ENCODE data around the gene SRGAP1. TPM values are rescaled to one million over a fixed set of nuclear protein-coding genes. Genes with fewer than 3 reads are reported as not detected.

SRGAP1 gene
- total and polyA plus RNA-seq, 2 experiments from 2014 or later, result 9.2 to 10.8 TPM

DNA sequence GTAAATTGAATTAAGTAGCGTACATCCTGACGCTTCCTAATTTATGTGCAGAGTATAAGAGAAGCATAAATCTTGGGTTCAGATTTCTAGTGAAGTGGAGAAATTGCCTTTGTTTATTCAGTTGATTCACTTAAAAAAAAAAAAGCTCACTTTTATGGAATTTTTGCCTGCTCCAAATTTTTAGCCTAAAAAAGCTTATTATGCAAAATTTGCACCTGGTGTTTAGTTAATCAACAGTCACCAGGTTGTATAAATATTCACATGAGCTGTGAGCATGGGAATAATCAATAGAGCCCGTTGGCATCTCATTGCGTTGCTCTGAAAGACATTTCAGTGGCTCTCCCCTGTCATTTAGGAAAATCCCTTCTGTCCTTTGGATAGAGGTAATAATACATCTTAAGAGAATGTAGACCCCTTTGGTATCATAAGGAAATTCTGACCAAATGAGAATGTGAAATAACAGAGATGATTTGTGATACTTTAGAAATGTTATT lies 132.4 kb downstream of the SRGAP1 start:
- Histone ChIP-seq H3K9me2 (replicated peaks; ENCODE audit: insufficient read depth) (no peaks in the 10 kb centered on the region), H3K4me1 (ENCODE audit: insufficient read depth) (no peaks in the 10 kb centered on the region), H3K36me3 (replicated peaks; ENCODE audit: insufficient read depth, low read depth) (no peaks in the 10 kb centered on the region), H3K27me3 (no peaks in the 10 kb centered on the region), H3K79me2 (peaks cover 12% of the 10 kb centered on the region), H2AFZ (no peak overlapping the region), H3K4me2 (no peak overlapping the region), H3K9me3 (ENCODE audit: low read depth) (no peaks in the 10 kb centered on the region), H3K4me3 (no peak overlapping the region), H3K27ac (no peak overlapping the region), H4K20me1 (ENCODE audit: insufficient read depth, poor library complexity, severe bottlenecking) (no peaks in the 10 kb centered on the region)
- 92% methylated on average over 4 of the region's 4 CpGs for WGBS (ENCODE audit: low lambda C conversion rate, missing lambda C conversion rate)
- DNase-seq (ENCODE audit: low spot score), result no peak
- TF ChIP-seq EZH2 (IDR thresholded peaks at IDR 0.05; ENCODE audit: borderline replicate concordance), result no peak

DNA sequence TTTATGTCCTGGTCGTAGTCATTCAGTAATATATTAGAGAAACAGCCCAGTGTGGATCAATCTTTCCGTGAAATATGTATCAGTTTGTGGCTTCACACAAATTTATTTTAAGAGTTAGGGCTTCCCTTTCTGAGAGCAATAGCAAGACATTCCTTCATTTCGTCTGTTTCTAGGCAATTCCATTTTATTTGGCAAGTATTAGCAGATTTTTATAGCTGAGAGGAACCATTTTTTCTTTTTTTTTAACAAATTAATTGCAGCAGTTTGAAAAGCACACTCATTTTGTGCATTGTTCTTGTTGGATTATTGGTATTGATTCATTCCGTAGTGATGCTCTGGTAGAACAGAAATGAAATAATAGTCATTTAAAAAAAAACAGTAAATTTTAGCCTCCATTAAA lies 132.9 kb downstream of the SRGAP1 start:
- H3K9me3 ChIP-seq (ENCODE audit: low read depth), result no peaks in the 10 kb centered on the region
- no peak overlapping the region for H2AFZ ChIP-seq
- no peak overlapping the region for H3K4me2 ChIP-seq
- no peaks in the 10 kb centered on the region for H3K9me2 ChIP-seq (replicated peaks; ENCODE audit: insufficient read depth)
- no peaks in the 10 kb centered on the region for H3K27me3 ChIP-seq
- TF ChIP-seq EZH2phosphoT487 (IDR thresholded peaks at IDR 0.05; ENCODE audit: low read depth, severe bottlenecking, unreplicated experiment), result no peak
- no peak for TF ChIP-seq EZH2 (IDR thresholded peaks at IDR 0.05; ENCODE audit: borderline replicate concordance)
- TF ChIP-seq, protein P1, sequence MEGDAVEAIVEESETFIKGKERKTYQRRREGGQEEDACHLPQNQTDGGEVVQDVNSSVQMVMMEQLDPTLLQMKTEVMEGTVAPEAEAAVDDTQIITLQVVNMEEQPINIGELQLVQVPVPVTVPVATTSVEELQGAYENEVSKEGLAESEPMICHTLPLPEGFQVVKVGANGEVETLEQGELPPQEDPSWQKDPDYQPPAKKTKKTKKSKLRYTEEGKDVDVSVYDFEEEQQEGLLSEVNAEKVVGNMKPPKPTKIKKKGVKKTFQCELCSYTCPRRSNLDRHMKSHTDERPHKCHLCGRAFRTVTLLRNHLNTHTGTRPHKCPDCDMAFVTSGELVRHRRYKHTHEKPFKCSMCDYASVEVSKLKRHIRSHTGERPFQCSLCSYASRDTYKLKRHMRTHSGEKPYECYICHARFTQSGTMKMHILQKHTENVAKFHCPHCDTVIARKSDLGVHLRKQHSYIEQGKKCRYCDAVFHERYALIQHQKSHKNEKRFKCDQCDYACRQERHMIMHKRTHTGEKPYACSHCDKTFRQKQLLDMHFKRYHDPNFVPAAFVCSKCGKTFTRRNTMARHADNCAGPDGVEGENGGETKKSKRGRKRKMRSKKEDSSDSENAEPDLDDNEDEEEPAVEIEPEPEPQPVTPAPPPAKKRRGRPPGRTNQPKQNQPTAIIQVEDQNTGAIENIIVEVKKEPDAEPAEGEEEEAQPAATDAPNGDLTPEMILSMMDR (IDR thresholded peaks at IDR 0.05; ENCODE audit: poor library complexity), result no peak
- no peak overlapping the region for H3K27ac ChIP-seq
- no peak for DNase-seq (ENCODE audit: low spot score)
- 87% methylated on average over 4 of the region's 4 CpGs for WGBS (ENCODE audit: low lambda C conversion rate, missing lambda C conversion rate)
- no peaks in the 10 kb centered on the region for H4K20me1 ChIP-seq (ENCODE audit: insufficient read depth, poor library complexity, severe bottlenecking)
- H3K4me3 ChIP-seq, result no peak overlapping the region
- H3K36me3 ChIP-seq (replicated peaks; ENCODE audit: insufficient read depth, low read depth), result no peaks in the 10 kb centered on the region
- H3K79me2 ChIP-seq, result peaks cover 12% of the 10 kb centered on the region
- H3K4me1 ChIP-seq (ENCODE audit: insufficient read depth), result no peaks in the 10 kb centered on the region

DNA sequence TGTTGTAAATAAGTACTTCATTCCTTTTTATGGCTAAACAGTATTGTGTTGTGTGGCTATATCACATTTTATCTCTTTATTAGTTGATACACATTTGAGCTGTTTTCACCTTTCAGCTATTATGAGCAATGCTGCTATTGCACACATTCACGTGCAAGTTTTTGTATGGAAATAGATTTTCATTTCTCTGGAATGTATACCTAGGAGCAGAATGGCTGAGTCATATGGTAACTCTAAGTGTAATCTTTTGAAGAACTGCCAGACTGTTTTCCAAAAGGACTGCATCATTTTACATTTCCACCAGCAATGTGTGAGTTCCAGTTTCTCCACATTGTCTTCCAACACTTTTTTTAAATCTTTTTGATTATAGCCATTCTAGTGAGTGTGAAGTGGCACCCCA lies 134.0 kb downstream of the SRGAP1 start:
- Histone ChIP-seq H3K79me2 (peaks cover 6% of the 10 kb centered on the region), H3K4me1 (ENCODE audit: insufficient read depth) (peaks cover 4% of the 10 kb centered on the region), H3K36me3 (replicated peaks; ENCODE audit: insufficient read depth, low read depth) (no peaks in the 10 kb centered on the region), H3K27me3 (no peaks in the 10 kb centered on the region), H4K20me1 (ENCODE audit: insufficient read depth, poor library complexity, severe bottlenecking) (no peaks in the 10 kb centered on the region), H3K9me2 (replicated peaks; ENCODE audit: insufficient read depth) (no peaks in the 10 kb centered on the region), H3K4me3 (no peak overlapping the region), H3K9me3 (ENCODE audit: low read depth) (no peaks in the 10 kb centered on the region), H3K27ac (no peak overlapping the region), H3K4me2 (no peak overlapping the region), H2AFZ (no peak overlapping the region)
- DNase-seq (ENCODE audit: low spot score), result no peak
- 73% methylated on average over 1 of the region's 1 CpG for WGBS (ENCODE audit: low lambda C conversion rate, missing lambda C conversion rate)
- TF ChIP-seq EZH2phosphoT487 (IDR thresholded peaks at IDR 0.05; ENCODE audit: low read depth, severe bottlenecking, unreplicated experiment) (no peak), EZH2 (IDR thresholded peaks at IDR 0.05; ENCODE audit: borderline replicate concordance) (no peak)
- TF ChIP-seq, protein P1 (IDR thresholded peaks at IDR 0.05; ENCODE audit: poor library complexity), result no peak

DNA sequence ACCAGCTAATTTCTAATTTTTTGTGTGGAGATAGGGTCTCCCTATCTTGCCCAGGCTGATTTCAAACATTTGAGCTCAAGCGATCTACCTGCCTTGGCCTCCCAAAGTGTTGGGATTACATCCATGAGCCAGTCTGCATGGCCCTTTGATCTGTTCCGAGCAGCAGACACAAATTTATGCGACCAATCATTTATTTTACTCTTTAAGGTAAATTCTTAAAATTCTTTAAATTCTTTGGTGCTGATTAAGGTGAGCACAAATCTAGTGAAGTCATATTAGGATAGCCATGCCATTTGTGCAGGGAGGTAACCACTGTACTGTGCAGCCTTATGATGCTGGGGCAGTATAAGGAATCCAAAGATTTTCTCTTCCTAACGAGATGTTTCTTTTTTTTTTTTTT lies 135.7 kb downstream of the SRGAP1 start:
- no peak for DNase-seq (ENCODE audit: low spot score)
- 89% methylated on average over 4 of the region's 4 CpGs for WGBS (ENCODE audit: low lambda C conversion rate, missing lambda C conversion rate)
- peaks cover 5% of the 10 kb centered on the region for H3K79me2 ChIP-seq

More for the DNA sequence above, 135.7 kb downstream of the SRGAP1 start:
- H3K27me3 ChIP-seq, result no peaks in the 10 kb centered on the region
- no peaks in the 10 kb centered on the region for H3K36me3 ChIP-seq (replicated peaks; ENCODE audit: insufficient read depth, low read depth)
- H3K4me3 ChIP-seq, result no peak overlapping the region
- no peaks in the 10 kb centered on the region for H3K9me3 ChIP-seq (ENCODE audit: low read depth)
- TF ChIP-seq, protein P1 (IDR thresholded peaks at IDR 0.05; ENCODE audit: poor library complexity), result no peak
- no peak overlapping the region for H3K27ac ChIP-seq
- H2AFZ ChIP-seq, result no peak overlapping the region
- H3K4me2 ChIP-seq, result no peak overlapping the region
- no peaks in the 10 kb centered on the region for H4K20me1 ChIP-seq (ENCODE audit: insufficient read depth, poor library complexity, severe bottlenecking)
- peaks cover 4% of the 10 kb centered on the region for H3K4me1 ChIP-seq (ENCODE audit: insufficient read depth)
- H3K9me2 ChIP-seq (replicated peaks; ENCODE audit: insufficient read depth), result no peaks in the 10 kb centered on the region
